Loucy (cell line): ENCODE results near the gene CYTH1.

Experiments
- H2AFZ ChIP-seq: fragments of 200-600 bp; sonication (generic); 2 replicates; pipeline ENCODE4 v1.6.0; 2016; ENCODE audit warnings: antibody characterized with exemption, mild to moderate bottlenecking, low read length, moderate library complexity
- H3F3A ChIP-seq: fragments of 200-600 bp; 2 replicates; pipeline ENCODE4 v1.6.0; 2016; ENCODE audit warnings: antibody characterized with exemption, low read depth, mild to moderate bottlenecking
- H3K27me3 ChIP-seq: fragments of 200-600 bp; sonication (generic); 2 replicates; pipeline ENCODE4 v1.6.1; 2014; ENCODE audit warnings: low read length, mild to moderate bottlenecking; ENCODE audit not compliant: insufficient read depth, poor library complexity, severe bottlenecking
- H3K36me3 ChIP-seq: fragments of 200-600 bp; sonication (generic); 2 replicates; pipeline ENCODE4 v1.6.1; 2016; ENCODE audit warnings: low read length; ENCODE audit not compliant: insufficient read depth
- H3K4me1 ChIP-seq: fragments of 200-600 bp; sonication (generic); 2 replicates; pipeline ENCODE4 v1.5.1; 2014; ENCODE audit warnings: low read length, mild to moderate bottlenecking; ENCODE audit not compliant: insufficient read depth, poor library complexity, severe bottlenecking
- H3K4me2 ChIP-seq: fragments of 200-600 bp; sonication (generic); 2 replicates; pipeline ENCODE4 v1.6.0; 2014; ENCODE audit warnings: antibody characterized with exemption, low read length, low read depth, mild to moderate bottlenecking; ENCODE audit not compliant: poor library complexity, severe bottlenecking
- H3K4me3 ChIP-seq: fragments of 200-600 bp; sonication (generic); 2 replicates; pipeline ENCODE4 v1.5.1; 2014; ENCODE audit warnings: low read length, mild to moderate bottlenecking, mixed read lengths; ENCODE audit not compliant: poor library complexity, severe bottlenecking
- H3K79me2 ChIP-seq: fragments of 200-600 bp; sonication (generic); 2 replicates; pipeline ENCODE4 v1.6.1; 2014; ENCODE audit warnings: low read length; ENCODE audit not compliant: insufficient read depth
- H3K9ac ChIP-seq: fragments of 200-600 bp; sonication (generic); 2 replicates; pipeline ENCODE4 v1.6.0; 2014; ENCODE audit warnings: mild to moderate bottlenecking, low read depth, low read length, moderate library complexity; ENCODE audit not compliant: poor library complexity, severe bottlenecking
- H3K9me2 ChIP-seq: fragments of 200-600 bp; sonication (generic); replicated peaks from 2 replicates; pipeline ENCODE4 v1.6.1; 2016; ENCODE audit warnings: low read depth, low read length, mixed read lengths
- H3K9me3 ChIP-seq: fragments of 200-600 bp; sonication (generic); 2 replicates; pipeline ENCODE4 v1.6.1; 2014; ENCODE audit warnings: mild to moderate bottlenecking, antibody characterized with exemption, low read length, low read depth; ENCODE audit not compliant: insufficient read depth
- H4K20me1 ChIP-seq: fragments of 200-600 bp; sonication (generic); 2 replicates; pipeline ENCODE4 v1.6.0; 2014; ENCODE audit warnings: antibody characterized with exemption, low read length, mild to moderate bottlenecking; ENCODE audit not compliant: insufficient read depth, poor library complexity, severe bottlenecking
- EZH2phosphoT487 ChIP-seq: fragments of 200-600 bp; IDR thresholded peaks from 2 replicates; pipeline ENCODE4 v1.6.1; 2018; ENCODE audit warnings: antibody characterized with exemption, mild to moderate bottlenecking, moderate library complexity, borderline replicate concordance
- TF ChIP-seq, protein P1 (sequence below): fragments of 200-600 bp; sonication (generic); conservative IDR thresholded peaks from 2 replicates; pipeline ENCODE4 v1.5.1; 2014; ENCODE audit warnings: mild to moderate bottlenecking, antibody characterized with exemption, low read length

Gene CYTH1

GRCh38 chr17:78774956-78775571 is 7.0 kb downstream of the CYTH1 start:
- peaks cover 3% of the 10 kb centered on the region; the same call in 1 of the 2 replicates for H3F3A ChIP-seq
- H3K36me3 ChIP-seq, result no peaks in the 10 kb centered on the region
- peak overlapping the region; percentile 82 for H3K9ac ChIP-seq
- peaks cover 48% of the 10 kb centered on the region for H3K4me1 ChIP-seq
- H3K79me2 ChIP-seq, result peaks cover 96% of the 10 kb centered on the region
- no peaks in the 10 kb centered on the region for H3K27me3 ChIP-seq
- H3K4me2 ChIP-seq, result peak overlapping the region; percentile 91
- peak overlapping the region; percentile 75 for H3K4me3 ChIP-seq
- TF ChIP-seq, protein P1, sequence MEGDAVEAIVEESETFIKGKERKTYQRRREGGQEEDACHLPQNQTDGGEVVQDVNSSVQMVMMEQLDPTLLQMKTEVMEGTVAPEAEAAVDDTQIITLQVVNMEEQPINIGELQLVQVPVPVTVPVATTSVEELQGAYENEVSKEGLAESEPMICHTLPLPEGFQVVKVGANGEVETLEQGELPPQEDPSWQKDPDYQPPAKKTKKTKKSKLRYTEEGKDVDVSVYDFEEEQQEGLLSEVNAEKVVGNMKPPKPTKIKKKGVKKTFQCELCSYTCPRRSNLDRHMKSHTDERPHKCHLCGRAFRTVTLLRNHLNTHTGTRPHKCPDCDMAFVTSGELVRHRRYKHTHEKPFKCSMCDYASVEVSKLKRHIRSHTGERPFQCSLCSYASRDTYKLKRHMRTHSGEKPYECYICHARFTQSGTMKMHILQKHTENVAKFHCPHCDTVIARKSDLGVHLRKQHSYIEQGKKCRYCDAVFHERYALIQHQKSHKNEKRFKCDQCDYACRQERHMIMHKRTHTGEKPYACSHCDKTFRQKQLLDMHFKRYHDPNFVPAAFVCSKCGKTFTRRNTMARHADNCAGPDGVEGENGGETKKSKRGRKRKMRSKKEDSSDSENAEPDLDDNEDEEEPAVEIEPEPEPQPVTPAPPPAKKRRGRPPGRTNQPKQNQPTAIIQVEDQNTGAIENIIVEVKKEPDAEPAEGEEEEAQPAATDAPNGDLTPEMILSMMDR, result no peak
- no peak for TF ChIP-seq EZH2phosphoT487
- peaks cover 11% of the 10 kb centered on the region for H4K20me1 ChIP-seq
- H2AFZ ChIP-seq, result no peak overlapping the region
- H3K9me2 ChIP-seq, result no peaks in the 10 kb centered on the region
- H3K9me3 ChIP-seq, result no peaks in the 10 kb centered on the region

DNA sequence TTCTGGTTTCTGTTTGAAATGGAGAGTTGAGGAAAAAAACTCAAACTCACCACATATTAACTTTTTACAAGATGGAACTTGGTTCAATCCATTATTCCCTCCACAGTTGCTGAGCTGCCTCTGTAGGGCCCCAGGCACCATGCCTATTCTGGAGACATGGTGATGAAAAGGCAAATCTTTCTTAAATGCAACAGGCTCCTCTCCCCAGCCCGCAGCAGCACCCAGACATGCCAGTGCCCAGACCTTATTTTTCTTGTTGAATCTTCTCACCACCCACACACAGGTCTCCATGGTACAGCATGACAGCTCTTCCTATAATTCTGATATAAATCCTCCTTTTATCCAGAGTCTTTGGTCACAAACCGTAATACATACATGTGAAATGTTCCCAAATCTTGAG is 7.6 kb downstream of the CYTH1 start:
- Histone ChIP-seq H3F3A (peaks cover 3% of the 10 kb centered on the region; the same call in 1 of the 2 replicates), H2AFZ (no peak overlapping the region), H3K9ac (peak overlapping the region; percentile 82), H3K4me1 (peaks cover 44% of the 10 kb centered on the region), H3K79me2 (peaks cover 96% of the 10 kb centered on the region), H4K20me1 (peaks cover 10% of the 10 kb centered on the region), H3K36me3 (no peaks in the 10 kb centered on the region), H3K4me3 (peak overlapping the region; percentile 75), H3K4me2 (peak overlapping the region; percentile 91), H3K9me2 (no peaks in the 10 kb centered on the region), H3K27me3 (no peaks in the 10 kb centered on the region), H3K9me3 (no peaks in the 10 kb centered on the region)
- no peak for TF ChIP-seq EZH2phosphoT487
- TF ChIP-seq, protein P1, result no peak

DNA sequence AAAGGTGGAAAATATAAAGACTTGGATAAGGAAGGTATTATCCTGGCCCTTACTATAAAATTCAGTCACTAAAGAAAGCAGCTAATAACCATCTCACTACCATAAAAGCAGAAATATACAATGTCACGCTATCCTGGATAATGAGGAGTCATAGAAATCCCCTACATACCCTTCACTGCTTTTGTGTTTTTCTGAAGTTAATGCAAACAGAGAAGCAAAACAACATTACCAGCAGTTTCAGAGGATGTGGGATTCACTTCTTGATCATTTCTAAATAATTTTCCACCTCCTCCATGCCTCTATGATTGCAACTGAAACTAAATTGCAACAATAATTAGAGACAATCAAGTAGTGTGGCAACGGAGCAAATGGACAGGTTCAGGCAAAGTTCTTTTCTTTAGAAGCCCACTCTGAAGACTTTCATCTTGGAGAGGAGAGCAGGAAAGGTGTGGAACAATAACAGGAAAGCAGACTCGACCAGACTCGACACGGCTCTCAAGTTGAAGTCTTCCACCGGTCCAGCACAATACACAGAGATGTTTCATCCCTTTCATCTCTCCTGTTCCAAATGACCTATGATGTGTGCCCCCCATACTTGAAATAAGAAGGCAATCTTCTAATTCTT is 10.2 kb downstream of the CYTH1 start:
- H3K4me2 ChIP-seq, result peak overlapping the region; percentile 29
- H3K9ac ChIP-seq, result peak overlapping the region; percentile 3
- H3K36me3 ChIP-seq, result no peaks in the 10 kb centered on the region
- peaks cover 3% of the 10 kb centered on the region; the same call in 1 of the 2 replicates for H3F3A ChIP-seq
- H3K9me3 ChIP-seq, result no peaks in the 10 kb centered on the region
- H3K4me1 ChIP-seq, result peaks cover 56% of the 10 kb centered on the region
- TF ChIP-seq, protein P1, result no peak
- no peak for TF ChIP-seq EZH2phosphoT487
- H3K9me2 ChIP-seq, result no peaks in the 10 kb centered on the region
- H3K4me3 ChIP-seq, result no peak overlapping the region
- H2AFZ ChIP-seq, result no peak overlapping the region
- H4K20me1 ChIP-seq, result peaks cover 6% of the 10 kb centered on the region
- H3K27me3 ChIP-seq, result no peaks in the 10 kb centered on the region
- H3K79me2 ChIP-seq, result peaks cover 99% of the 10 kb centered on the region
